NCI-H2196 treated with DMSO at 0.1 percent for 48 hours (cell line): ENCODE results near the gene CCL14.
"Not testable (repeated sequence)": the region's sequence is repeated elsewhere in the genome, so short reads cannot be mapped to it uniquely, and the experiment has no call there.

Source experiments
- DNase-seq: peaks from one replicate; lab custom pipeline; 2025; ENCODE audit not compliant: unreplicated experiment; lab: John Stamatoyannopoulos, UW

CCL14 gene

GRCh38 chr17:35986643-35987042 lies at the start of gene CCL14:
CCL14 (minus strand) TSS chr17:35986729; CDS start chr17:35986649, 80 bp downstream.
- no peak for DNase-seq

GRCh38 chr17:36036235-36036634 lies 49.7 kb upstream of the CCL14 start:
- DNase-seq = no peak

- DNase-seq = no peak
Observed at GRCh38 chr17:36034127-36034526, 47.6 kb upstream of the CCL14 start.

- DNase-seq = no peak
Observed at GRCh38 chr17:36030956-36031355, 44.4 kb upstream of the CCL14 start.

- no peak for DNase-seq
Observed at GRCh38 chr17:36027761-36028160, 41.2 kb upstream of the CCL14 start.

- DNase-seq = no peak
Observed at GRCh38 chr17:36024106-36024869, 37.8 kb upstream of the CCL14 start.

- no peak for DNase-seq
Observed at GRCh38 chr17:36019423-36019822, 32.9 kb upstream of the CCL14 start.

- DNase-seq = no peak
Observed at GRCh38 chr17:36017799-36018198, 31.3 kb upstream of the CCL14 start, which contains the start of gene CCL23. CCL23 (minus strand) TSS chr17:36017972; CDS start chr17:36017897, 75 bp downstream.

- DNase-seq = no peak
Observed at GRCh38 chr17:36016555-36016954, 30.0 kb upstream of the CCL14 start.

GRCh38 chr17:36015895-36016294 lies 29.4 kb upstream of the CCL14 start:
- DNase-seq = not testable (repeated sequence)

- no peak for DNase-seq
Observed at GRCh38 chr17:36014946-36015345, 28.4 kb upstream of the CCL14 start.

GRCh38 chr17:36011201-36011600 lies 24.7 kb upstream of the CCL14 start:
- DNase-seq = no peak

- DNase-seq = no peak
Observed at GRCh38 chr17:36008998-36009665, 22.6 kb upstream of the CCL14 start.

- no peak for DNase-seq
Observed at GRCh38 chr17:36004594-36005108, 18.1 kb upstream of the CCL14 start.

GRCh38 chr17:36002631-36003030 lies 16.1 kb upstream of the CCL14 start:
- no peak for DNase-seq

GRCh38 chr17:36001862-36002603 lies 15.5 kb upstream of the CCL14 start:
- no peak for DNase-seq

- no peak for DNase-seq
Observed at GRCh38 chr17:36001110-36001771, 14.7 kb upstream of the CCL14 start, which contains the start of gene CCL15. CCL15 (minus strand) TSS chr17:36001553; CDS start chr17:36001492, 61 bp downstream.

- DNase-seq = no peak
Observed at GRCh38 chr17:36000732-36001109, 14.2 kb upstream of the CCL14 start.

GRCh38 chr17:35998756-35999155 lies 12.2 kb upstream of the CCL14 start:
- no peak for DNase-seq

GRCh38 chr17:35998018-35998545 lies 11.6 kb upstream of the CCL14 start:
- DNase-seq = no peak

- DNase-seq = not testable (repeated sequence)
Observed at GRCh38 chr17:35995346-35995745, 8.8 kb upstream of the CCL14 start.
